Measurements from ENCODE around the gene SLC25A10.

DNA sequence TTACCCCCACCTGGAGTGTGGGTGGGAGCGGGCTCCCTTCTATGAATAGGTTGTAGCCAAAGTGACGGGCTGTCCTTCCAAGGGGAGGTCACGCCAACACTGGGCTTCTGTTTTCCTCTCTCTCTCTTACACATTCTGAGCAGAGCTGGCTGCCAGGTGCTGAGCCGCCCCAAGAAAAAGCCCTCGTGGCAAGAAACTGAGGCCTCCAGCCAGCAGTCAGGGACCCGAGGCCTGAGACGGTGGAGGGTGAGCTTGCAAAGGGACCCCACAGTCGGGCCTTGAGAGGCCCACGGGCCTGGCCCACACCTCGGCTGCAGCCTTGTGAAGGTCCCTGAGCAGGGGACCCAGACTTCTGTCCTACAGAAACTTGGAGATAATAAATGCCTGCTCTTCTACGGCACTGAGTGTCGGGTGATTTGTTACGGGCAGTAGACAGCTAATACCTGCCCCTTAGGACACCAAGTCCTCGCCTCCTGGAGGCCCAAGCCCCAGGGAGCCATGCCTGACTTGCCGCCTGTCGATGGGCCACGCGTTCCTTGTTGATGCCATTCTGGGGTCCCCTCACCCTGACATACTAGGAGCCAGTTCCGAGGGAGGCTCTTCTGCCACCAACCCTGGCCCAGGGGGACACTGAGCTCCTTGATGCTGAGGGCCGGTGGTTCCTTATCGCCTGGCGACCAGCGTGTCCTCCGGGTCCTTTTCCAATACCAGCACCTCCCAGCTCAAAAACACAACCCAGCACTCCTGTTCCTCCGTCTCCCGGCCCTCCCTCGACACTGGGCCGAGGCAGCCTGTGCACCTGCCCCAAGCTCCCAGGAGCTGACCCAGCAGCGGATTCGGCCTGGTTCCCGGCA lies 26.1 kb downstream of the SLC25A10 start:
- TF ChIP-seq, protein P1, sequence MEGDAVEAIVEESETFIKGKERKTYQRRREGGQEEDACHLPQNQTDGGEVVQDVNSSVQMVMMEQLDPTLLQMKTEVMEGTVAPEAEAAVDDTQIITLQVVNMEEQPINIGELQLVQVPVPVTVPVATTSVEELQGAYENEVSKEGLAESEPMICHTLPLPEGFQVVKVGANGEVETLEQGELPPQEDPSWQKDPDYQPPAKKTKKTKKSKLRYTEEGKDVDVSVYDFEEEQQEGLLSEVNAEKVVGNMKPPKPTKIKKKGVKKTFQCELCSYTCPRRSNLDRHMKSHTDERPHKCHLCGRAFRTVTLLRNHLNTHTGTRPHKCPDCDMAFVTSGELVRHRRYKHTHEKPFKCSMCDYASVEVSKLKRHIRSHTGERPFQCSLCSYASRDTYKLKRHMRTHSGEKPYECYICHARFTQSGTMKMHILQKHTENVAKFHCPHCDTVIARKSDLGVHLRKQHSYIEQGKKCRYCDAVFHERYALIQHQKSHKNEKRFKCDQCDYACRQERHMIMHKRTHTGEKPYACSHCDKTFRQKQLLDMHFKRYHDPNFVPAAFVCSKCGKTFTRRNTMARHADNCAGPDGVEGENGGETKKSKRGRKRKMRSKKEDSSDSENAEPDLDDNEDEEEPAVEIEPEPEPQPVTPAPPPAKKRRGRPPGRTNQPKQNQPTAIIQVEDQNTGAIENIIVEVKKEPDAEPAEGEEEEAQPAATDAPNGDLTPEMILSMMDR (IDR thresholded peaks at IDR 0.05) = no peak
- no peak for TF ChIP-seq POLR2AphosphoS5 (IDR thresholded peaks at IDR 0.05)
- no peak for TF ChIP-seq POLR2A (IDR thresholded peaks at IDR 0.05)
